Right atrium auricular region (tissue), 2 donors: ENCODE measurements around the gene ZNF438. TPM values are rescaled to one million over a fixed set of nuclear protein-coding genes. Genes with fewer than 3 reads are reported as not detected.

Experiments
- DNase-seq: peaks from one replicate; pipeline ENCODE4 v3.0.0-alpha.2; 2019; ENCODE audit warnings: low spot score
- H3K27ac ChIP-seq, 2 donors: fragments of 200-600 bp; sonication (generic); 1 replicate in 1 of 2; 2 replicates in 1 of 2; pipeline ENCODE4 v1.5.1; 2016 to 2019
- H3K27me3 ChIP-seq, 2 donors: fragments of 200-600 bp; sonication (generic); one replicate each; pipeline versions ENCODE4 v1.5.1 to v1.6.0; 2017 to 2019
- H3K36me3 ChIP-seq: fragments of 200-600 bp; sonication (generic); one replicate; pipeline ENCODE4 v1.5.1; 2016
- H3K4me1 ChIP-seq, 2 donors: fragments of 200-600 bp; sonication (generic); one replicate each; pipeline versions ENCODE4 v1.5.1 to v1.6.0; 2017 to 2019
- H3K4me3 ChIP-seq, 2 donors: fragments of 200-600 bp; sonication (generic); 1 replicate in 1 of 2; 2 replicates in 1 of 2; pipeline ENCODE4 v1.5.1; 2017 to 2019; ENCODE audit warnings: mild to moderate bottlenecking in 1 of 2, moderate library complexity in 1 of 2
- H3K9me3 ChIP-seq, 2 donors: fragments of 200-600 bp; sonication (generic); one replicate each; pipeline ENCODE4 v1.5.1; 2019
- total RNA-seq, 2 donors: library from RNA; depleted of rRNA; stranded (reverse); fragments of >200 nt; gene quantifications; one replicate each; pipeline ENCODE4 v1.1.0, GENCODE V29; 2016
- TF ChIP-seq, protein P1 (sequence below), 2 donors: fragments of 200-600 bp; sonication (generic); IDR thresholded peaks; one replicate each; pipeline ENCODE4 v1.5.1; 2019; ENCODE audit warnings: antibody characterized with exemption in 2 of 2

ZNF438 gene
- total RNA-seq, 2 donors from 2014 or later, result 13.4 to 14.5 TPM

DNA sequence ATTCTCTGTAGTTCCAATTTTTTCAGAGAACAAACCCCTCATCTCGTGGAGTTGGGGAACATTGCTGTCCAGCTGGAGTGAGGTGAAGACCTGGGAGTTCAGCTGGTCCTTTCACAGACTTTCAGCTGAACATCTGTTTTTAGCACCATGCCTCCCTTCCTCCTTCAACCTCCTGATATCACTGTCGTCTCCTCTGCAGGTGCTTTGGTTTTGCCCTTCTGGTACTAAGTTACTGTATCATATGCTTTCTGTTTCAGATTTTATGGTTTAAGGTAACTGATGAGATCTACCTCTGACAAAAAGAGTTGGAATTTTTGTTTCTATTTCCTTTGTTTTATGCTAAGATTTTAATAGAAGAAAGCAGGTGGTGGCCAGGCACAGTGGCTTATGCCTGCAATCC lies 102.9 kb downstream of the ZNF438 start:
- Histone ChIP-seq H3K4me3 (no peak overlapping the region), H3K9me3 (peaks cover 0 to 8% of the 10 kb centered on the region in 2 donors), H3K27ac (no peak overlapping the region), H3K4me1 (no peaks in the 10 kb centered on the region), H3K36me3 (no peaks in the 10 kb centered on the region), H3K27me3 (no peaks in the 10 kb centered on the region)
- no peak for DNase-seq
- TF ChIP-seq, protein P1, sequence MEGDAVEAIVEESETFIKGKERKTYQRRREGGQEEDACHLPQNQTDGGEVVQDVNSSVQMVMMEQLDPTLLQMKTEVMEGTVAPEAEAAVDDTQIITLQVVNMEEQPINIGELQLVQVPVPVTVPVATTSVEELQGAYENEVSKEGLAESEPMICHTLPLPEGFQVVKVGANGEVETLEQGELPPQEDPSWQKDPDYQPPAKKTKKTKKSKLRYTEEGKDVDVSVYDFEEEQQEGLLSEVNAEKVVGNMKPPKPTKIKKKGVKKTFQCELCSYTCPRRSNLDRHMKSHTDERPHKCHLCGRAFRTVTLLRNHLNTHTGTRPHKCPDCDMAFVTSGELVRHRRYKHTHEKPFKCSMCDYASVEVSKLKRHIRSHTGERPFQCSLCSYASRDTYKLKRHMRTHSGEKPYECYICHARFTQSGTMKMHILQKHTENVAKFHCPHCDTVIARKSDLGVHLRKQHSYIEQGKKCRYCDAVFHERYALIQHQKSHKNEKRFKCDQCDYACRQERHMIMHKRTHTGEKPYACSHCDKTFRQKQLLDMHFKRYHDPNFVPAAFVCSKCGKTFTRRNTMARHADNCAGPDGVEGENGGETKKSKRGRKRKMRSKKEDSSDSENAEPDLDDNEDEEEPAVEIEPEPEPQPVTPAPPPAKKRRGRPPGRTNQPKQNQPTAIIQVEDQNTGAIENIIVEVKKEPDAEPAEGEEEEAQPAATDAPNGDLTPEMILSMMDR (IDR thresholded peaks at IDR 0.05), result no peak

DNA sequence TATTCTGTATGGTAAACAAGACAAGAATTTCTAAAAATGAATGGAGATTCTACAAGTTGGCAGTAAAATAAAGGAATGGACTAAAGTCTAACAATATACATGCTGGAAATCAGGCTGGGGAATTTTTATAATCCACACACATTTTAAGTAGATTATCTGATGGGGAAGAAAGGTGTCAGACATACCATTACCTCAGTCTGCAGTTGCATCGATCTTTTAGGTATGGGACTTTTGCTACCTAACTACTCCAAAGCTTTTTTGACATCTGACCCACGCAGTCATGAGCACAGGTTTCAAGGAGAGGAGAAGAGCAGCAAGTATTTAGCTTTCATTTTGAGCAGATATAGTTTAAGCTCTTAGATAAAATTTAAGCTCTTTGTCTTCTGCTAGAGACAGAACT lies 113.0 kb downstream of the ZNF438 start:
- H3K9me3 ChIP-seq, result no peaks in the 10 kb centered on the region
- H3K4me1 ChIP-seq, result peaks cover 0 to 8% of the 10 kb centered on the region in 2 donors
- H3K27me3 ChIP-seq, result no peaks in the 10 kb centered on the region
- TF ChIP-seq, protein P1 (IDR thresholded peaks at IDR 0.05), result no peak
- no peak for DNase-seq
- no peaks in the 10 kb centered on the region for H3K36me3 ChIP-seq
- no peak overlapping the region for H3K4me3 ChIP-seq
- no peak overlapping the region for H3K27ac ChIP-seq

DNA sequence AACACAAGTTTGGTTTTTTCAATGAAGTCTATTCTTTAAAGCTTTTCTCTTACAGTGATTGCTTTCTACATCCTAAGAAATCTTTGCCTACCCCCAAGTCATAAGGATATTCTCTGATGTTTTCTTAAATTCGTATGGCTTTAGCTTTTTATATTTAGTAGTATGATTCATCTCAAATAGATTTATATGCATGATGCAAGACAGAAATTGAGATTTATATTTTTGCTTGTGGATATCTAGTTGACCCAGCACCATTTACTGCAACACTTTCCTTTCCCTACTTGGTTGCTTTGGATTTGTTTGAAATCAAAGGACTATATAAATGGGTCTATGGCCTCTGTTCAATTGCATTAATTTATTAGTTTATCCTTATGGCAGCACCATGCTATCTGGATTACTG lies 113.9 kb downstream of the ZNF438 start:
- no peak for DNase-seq

DNA sequence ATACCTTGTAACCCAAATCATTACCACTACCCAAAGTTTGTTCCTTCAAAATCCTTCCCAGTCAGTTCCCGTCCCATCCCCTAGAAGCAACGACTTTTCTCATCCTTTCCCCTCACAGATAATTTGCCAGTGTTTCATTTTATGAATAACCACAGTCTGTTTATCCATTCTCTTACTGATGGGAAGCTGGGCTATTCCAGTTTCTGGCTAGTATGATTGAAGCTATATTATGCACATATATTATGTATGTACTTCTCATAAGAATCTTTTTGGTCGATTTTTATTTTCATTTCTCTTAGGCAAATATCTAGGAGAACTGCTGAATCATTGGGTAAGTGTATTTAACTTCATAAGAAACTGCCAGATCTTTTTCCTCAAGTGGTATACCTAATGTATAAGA lies 114.6 kb downstream of the ZNF438 start:
- Histone ChIP-seq H3K36me3 (no peaks in the 10 kb centered on the region), H3K27me3 (no peaks in the 10 kb centered on the region), H3K4me3 (no peak overlapping the region), H3K27ac (no peak overlapping the region), H3K4me1 (peaks cover 0 to 8% of the 10 kb centered on the region in 2 donors), H3K9me3 (no peaks in the 10 kb centered on the region)
- TF ChIP-seq, protein P1 (IDR thresholded peaks at IDR 0.05), result no peak
- no peak for DNase-seq

More for the DNA sequence above, 113.9 kb downstream of the ZNF438 start:
- Histone ChIP-seq H3K36me3 (no peaks in the 10 kb centered on the region), H3K27ac (no peak overlapping the region), H3K4me1 (peaks cover 0 to 8% of the 10 kb centered on the region in 2 donors), H3K27me3 (no peaks in the 10 kb centered on the region), H3K9me3 (no peaks in the 10 kb centered on the region), H3K4me3 (no peak overlapping the region)
- TF ChIP-seq, protein P1 (IDR thresholded peaks at IDR 0.05), result no peak

DNA sequence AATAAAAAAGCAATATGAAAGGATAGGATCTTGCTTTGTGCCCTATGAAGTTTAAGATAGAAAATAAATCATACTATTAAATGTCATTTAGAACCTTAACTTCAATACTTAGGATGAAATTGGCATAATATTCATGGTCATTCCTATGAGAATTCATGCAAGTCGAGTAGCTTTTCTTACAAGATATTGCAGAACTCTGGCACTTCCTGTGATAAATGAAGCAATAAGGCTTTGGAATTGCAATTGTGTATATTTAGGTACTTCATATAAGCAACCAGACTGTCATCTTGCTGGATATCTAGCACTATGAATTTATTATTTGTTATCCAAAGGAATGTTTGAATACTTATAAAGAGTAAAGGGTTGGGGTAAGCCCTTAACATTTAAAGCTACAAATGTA lies 116.5 kb downstream of the ZNF438 start:
- H3K27me3 ChIP-seq, result no peaks in the 10 kb centered on the region
- DNase-seq, result no peak
- TF ChIP-seq, protein P1 (IDR thresholded peaks at IDR 0.05), result no peak
- H3K36me3 ChIP-seq, result no peaks in the 10 kb centered on the region
- H3K4me3 ChIP-seq, result no peak overlapping the region
- peaks cover 0 to 9% of the 10 kb centered on the region in 2 donors for H3K4me1 ChIP-seq
- H3K27ac ChIP-seq, result no peak overlapping the region
- H3K9me3 ChIP-seq, result no peaks in the 10 kb centered on the region

DNA sequence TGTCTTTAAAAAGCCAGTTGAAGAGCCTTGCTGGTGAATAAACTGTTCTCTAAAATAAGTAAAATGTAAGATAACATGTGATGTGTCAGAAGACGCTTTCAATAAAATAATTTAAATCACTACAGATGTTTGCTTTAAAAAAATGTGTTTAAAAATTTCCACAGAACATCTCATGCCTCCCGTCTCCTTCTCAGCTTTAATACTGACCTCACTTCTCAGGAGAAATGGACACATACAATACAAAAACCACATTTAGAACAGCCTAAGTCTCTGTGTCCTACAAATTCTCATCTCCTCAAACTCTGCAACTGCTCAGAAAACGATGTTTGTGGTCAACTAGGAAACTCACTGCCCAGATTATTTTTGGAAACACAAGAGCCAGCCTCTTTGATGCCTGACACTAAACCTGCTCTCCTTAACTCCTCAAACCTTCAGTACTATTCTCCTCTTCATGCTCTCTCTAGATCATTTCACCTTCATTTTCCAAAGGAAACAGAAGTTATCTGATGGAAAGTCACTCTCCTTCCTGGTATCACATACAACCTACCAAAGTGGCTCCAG lies 120.3 kb downstream of the ZNF438 start:
- TF ChIP-seq, protein P1 (IDR thresholded peaks at IDR 0.05), result no peak
- Histone ChIP-seq H3K36me3 (peaks cover 9% of the 10 kb centered on the region), H3K9me3 (no peaks in the 10 kb centered on the region), H3K4me1 (peaks cover 0 to 9% of the 10 kb centered on the region in 2 donors), H3K4me3 (no peak overlapping the region), H3K27ac (no peak overlapping the region), H3K27me3 (no peaks in the 10 kb centered on the region)
- no peak for DNase-seq
